HepG2 (cell line): Measurements from ENCODE around the gene RGS7. TPM values are rescaled to one million over a fixed set of nuclear protein-coding genes. Genes with fewer than 3 reads are reported as not detected.

ENCODE experiments used
- ATAC-seq: fragments of 200-7000 bp; cut with Tn5 transposase; 3 replicates; pipeline ENCODE4 v1.9.1; 2020; ENCODE audit warnings: mild to moderate bottlenecking, moderate library complexity
- BruUV-seq: library from RNA; stranded (reverse); fragments of 400-500 nt; replicated peaks from 2 replicates; lab custom pipeline; 2021; lab: Mats Ljungman, UMichigan
- CTCF ChIA-PET: fragments of 300-600 bp; formaldehyde crosslinking; extraction: SDS; loops from one replicate; lab custom pipeline; 2021; ENCODE audit warnings: low total read pairs, inconsistent platforms, low intra/inter-chr PET ratio; lab: Yijun Ruan, JAX
- POLR2A ChIA-PET: fragments of 350-600 bp; sonication (Branson Sonifier 250); formaldehyde crosslinking; loops from one replicate; lab custom pipeline; 2020; ENCODE audit warnings: antibody characterized with exemption, inconsistent platforms; lab: Yijun Ruan, JAX
- DNase-seq: peaks from one replicate; pipeline ENCODE4 v3.0.0-alpha.2; 2015; ENCODE audit warnings: low spot score
- FAIRE-seq: peaks from 3 replicates; lab custom pipeline; 2011; peaks lifted over from hg19 to GRCh38; lab: Jason Lieb, UNC
- H2AFZ ChIP-seq: one replicate; pipeline ENCODE4 v1.6.1; 2011; ENCODE audit warnings: low read length, inconsistent platforms
- H3K27ac ChIP-seq: fragments of 300-600 bp; 3 replicates; pipeline ENCODE4 v1.8.0; 2011; ENCODE audit warnings: mixed run types, mild to moderate bottlenecking, mixed read lengths, low read length, inconsistent platforms; ENCODE audit not compliant: insufficient read depth; ENCODE audit errors: extremely low read length
- H3K27me3 ChIP-seq, 2 experiments: fragments of 200-600 bp in 1 of 2; 2 replicates in 1 of 2; 3 replicates in 1 of 2; pipeline versions ENCODE4 v1.6.0 to v1.8.0; 2011; ENCODE audit warnings: low read length in 2 of 2, mild to moderate bottlenecking in 2 of 2, moderate library complexity in 2 of 2, inconsistent platforms in 1 of 2; ENCODE audit not compliant: insufficient read depth in 2 of 2, control insufficient read depth in 1 of 2
- H3K36me3 ChIP-seq, 2 experiments: fragments of 200-600 bp in 1 of 2; replicated peaks in 1 of 2; 2 replicates in 1 of 2; 3 replicates in 1 of 2; pipeline versions ENCODE4 v1.5.1 to v1.8.0; 2011; ENCODE audit warnings: low read length in 2 of 2, inconsistent platforms in 1 of 2; ENCODE audit not compliant: insufficient read depth in 2 of 2, control insufficient read depth in 1 of 2
- H3K4me1 ChIP-seq: 2 replicates; pipeline ENCODE4 v1.5.1; 2012; ENCODE audit warnings: low read length, inconsistent platforms; ENCODE audit not compliant: insufficient read depth
- H3K4me2 ChIP-seq: 2 replicates; pipeline ENCODE4 v1.6.0; 2011; ENCODE audit warnings: low read depth, low read length, inconsistent platforms
- H3K4me3 ChIP-seq, 3 experiments: fragments of 200-600 bp in 1 of 3; sonication (generic), shearing (Covaris generic) in 1 of 3; replicated peaks in 1 of 3; 2 replicates each; pipeline ENCODE4 v1.5.1; 2011 to 2016; ENCODE audit warnings: low read length in 3 of 3, inconsistent platforms in 2 of 3, low read depth in 2 of 3, mild to moderate bottlenecking in 2 of 3, control low read depth in 1 of 3, mixed read lengths in 1 of 3; ENCODE audit not compliant: insufficient read depth in 1 of 3
- H3K79me2 ChIP-seq: one replicate; pipeline ENCODE4 v1.6.1; 2011; ENCODE audit warnings: low read length, inconsistent platforms; ENCODE audit not compliant: insufficient read depth
- H3K9ac ChIP-seq: 2 replicates; pipeline ENCODE4 v1.6.0; 2011; ENCODE audit warnings: mild to moderate bottlenecking, low read depth, low read length, inconsistent platforms; ENCODE audit not compliant: insufficient read depth
- H3K9me3 ChIP-seq: 2 replicates; pipeline ENCODE4 v1.5.1; 2012; ENCODE audit warnings: mild to moderate bottlenecking, low read length
- H4K20me1 ChIP-seq: 2 replicates; pipeline ENCODE4 v1.6.0; 2011; ENCODE audit warnings: inconsistent platforms, mild to moderate bottlenecking, low read length, moderate library complexity; ENCODE audit not compliant: insufficient read depth
- GABPA ChIP-seq, 2 experiments: IDR thresholded peaks; 2 replicates each; pipeline ENCODE4 v1.6.1; 2011 to 2016; ENCODE audit warnings: low read depth in 2 of 2, low read length in 1 of 2, missing biosample characterization in 1 of 2, missing genetic modification characterization in 1 of 2
- MXI1 ChIP-seq: IDR thresholded peaks from 3 replicates; pipeline ENCODE4 v1.6.1; 2012; ENCODE audit warnings: low read depth, low read length, inconsistent platforms, borderline replicate concordance
- ZNF263 ChIP-seq: sonication (generic); formaldehyde crosslinking; IDR thresholded peaks from 2 replicates; pipeline ENCODE4 v1.4.0; 2020; ENCODE audit warnings: missing genetic modification reagents
- ZNF333 ChIP-seq: sonication (generic); formaldehyde crosslinking; IDR thresholded peaks from 2 replicates; pipeline ENCODE4 v1.4.0; 2020; ENCODE audit warnings: mild to moderate bottlenecking, missing genetic modification reagents, borderline replicate concordance
- WGBS: methylation state at CpG from one replicate; pipeline ENCODE4 v1.1.6; 2017; ENCODE audit warnings: low lambda C conversion rate; 5-methylcytosine and 5-hydroxymethylcytosine counted together
- in situ Hi-C: cut with HindIII; loops from 2 replicates; pipeline ENCODE4 v1.10.0; 2017; ENCODE audit warnings: low pct_unique_long_range_greater_than_20kb; ENCODE audit not compliant: extremely low pct_ligation_motif_present
- intact Hi-C: fragments of 100-400 bp; cut with micrococcal nuclease; formaldehyde crosslinking; loops from one replicate; pipeline ENCODE4 v1.10.0; 2022; ENCODE audit not compliant: unreplicated experiment
- polyA plus RNA-seq, 8 experiments: library from polyadenylated mRNA; depleted of rRNA in 3 of 8; stranded (reverse) in 7 of 8; unstranded in 1 of 8; fragments of >200 nt; fragmentation: Illumina TruSeq in 4 of 8; extraction: Trizol in 4 of 8; gene quantifications; 2 replicates each; pipeline versions ENCODE4 v1.2.1 to v1.2.3, GENCODE V29; 2011 to 2016; ENCODE audit warnings: low read depth in 4 of 8, missing spikeins in 1 of 8, mixed read lengths in 1 of 8; ENCODE audit not compliant: insufficient read depth in 1 of 8
- total RNA-seq, 5 experiments: library from RNA; depleted of rRNA; stranded (reverse); fragments of >200 nt; fragmentation: Illumina TruSeq; extraction: Trizol; gene quantifications; 2 replicates each; pipeline ENCODE4 v1.2.3, GENCODE V29; 2016; ENCODE audit warnings: low read depth in 1 of 5
- TF ChIP-seq, protein P1 (sequence below): sonication (generic); IDR thresholded peaks from 2 replicates; pipeline ENCODE4 v1.6.1; 2016; ENCODE audit warnings: low read depth, borderline replicate concordance
- TF ChIP-seq, protein P2 (sequence below): sonication (generic); formaldehyde crosslinking; IDR thresholded peaks from 2 replicates; pipeline ENCODE4 v1.5.1; 2020; ENCODE audit warnings: mild to moderate bottlenecking, missing genetic modification reagents, moderate library complexity
- TF ChIP-seq, protein P3 (sequence below): sonication (generic); formaldehyde crosslinking; IDR thresholded peaks from 2 replicates; pipeline ENCODE4 v1.4.0; 2020; ENCODE audit warnings: low read depth, missing genetic modification reagents
- TF ChIP-seq, protein P4 (sequence below): fragments of 450-650 bp; IDR thresholded peaks from 2 replicates; pipeline ENCODE4 v1.6.1; 2017; ENCODE audit warnings: mild to moderate bottlenecking

Gene RGS7
- total and polyA plus RNA-seq, 2 of the 13 experiments (the other 11 are each of a cell fraction or from before 2014, with no cell fraction given): not detected

DNA sequence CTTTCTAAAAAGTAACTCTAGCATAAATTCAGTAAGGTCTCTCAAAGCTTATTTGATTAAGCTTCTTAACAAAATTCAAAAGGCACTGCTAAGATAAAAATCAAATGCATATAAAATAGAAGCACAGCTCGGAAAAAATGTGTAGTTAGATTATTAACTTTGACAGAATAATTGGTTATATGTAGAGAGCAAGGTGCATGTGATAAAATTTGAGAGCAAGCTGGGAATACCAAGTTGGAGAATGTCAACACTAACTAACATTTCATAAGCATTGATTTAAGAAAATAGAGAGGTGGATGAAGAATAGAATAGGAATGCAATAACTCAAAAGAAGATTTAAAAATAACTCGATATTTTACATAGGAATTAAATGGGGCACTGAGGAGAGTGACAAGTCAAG is 540.5 kb downstream of the RGS7 start (continued):
- TF ChIP-seq, protein P1, sequence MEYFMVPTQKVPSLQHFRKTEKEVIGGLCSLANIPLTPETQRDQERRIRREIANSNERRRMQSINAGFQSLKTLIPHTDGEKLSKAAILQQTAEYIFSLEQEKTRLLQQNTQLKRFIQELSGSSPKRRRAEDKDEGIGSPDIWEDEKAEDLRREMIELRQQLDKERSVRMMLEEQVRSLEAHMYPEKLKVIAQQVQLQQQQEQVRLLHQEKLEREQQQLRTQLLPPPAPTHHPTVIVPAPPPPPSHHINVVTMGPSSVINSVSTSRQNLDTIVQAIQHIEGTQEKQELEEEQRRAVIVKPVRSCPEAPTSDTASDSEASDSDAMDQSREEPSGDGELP: no peak

DNA sequence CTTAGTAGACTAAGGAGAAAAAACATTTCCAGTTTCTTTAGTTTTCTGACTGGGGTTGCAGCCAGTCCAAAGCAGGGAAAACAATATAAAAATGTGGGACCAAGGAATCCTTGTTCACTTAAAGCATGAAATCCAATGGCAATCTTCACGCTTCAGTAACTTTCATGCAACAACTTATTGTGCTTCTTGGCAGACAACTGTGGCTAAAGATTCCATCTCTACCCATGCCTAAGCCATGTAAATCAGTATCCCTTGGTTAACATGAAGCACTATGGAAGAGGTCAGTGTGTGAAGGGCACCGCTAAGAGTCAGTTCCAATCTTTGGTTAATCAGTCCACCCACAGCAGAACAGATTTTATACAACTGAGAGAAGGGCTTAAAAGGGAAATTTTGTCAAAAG is 543.3 kb downstream of the RGS7 start:
- no peaks in the 10 kb centered on the region for H3K36me3 ChIP-seq
- no peak overlapping the region for H3K4me2 ChIP-seq
- H3K9ac ChIP-seq: no peak overlapping the region
- 0% methylated on average over 2 of the region's 2 CpGs for WGBS
- DNase-seq (no peak), FAIRE-seq (no peak), ATAC-seq (no peak)
- no peaks in the 10 kb centered on the region for H3K9me3 ChIP-seq
- H3K4me3 ChIP-seq: no peak overlapping the region
- no peaks in the 10 kb centered on the region for H3K79me2 ChIP-seq
- CTCF ChIA-PET: no interaction called here
- H3K27ac ChIP-seq: no peak overlapping the region
- no TSS peak for BruUV-seq
- no peak overlapping the region for H2AFZ ChIP-seq
- intact Hi-C loops (no loop called here), in situ Hi-C loops (no loop called here)
- no peaks in the 10 kb centered on the region for H3K27me3 ChIP-seq
- no peaks in the 10 kb centered on the region for H4K20me1 ChIP-seq
- POLR2A ChIA-PET: no interaction called here
- H3K4me1 ChIP-seq: no peaks in the 10 kb centered on the region
- TF ChIP-seq ZNF263 (CRISPR knock-in tag): no peak
- TF ChIP-seq, protein P2, sequence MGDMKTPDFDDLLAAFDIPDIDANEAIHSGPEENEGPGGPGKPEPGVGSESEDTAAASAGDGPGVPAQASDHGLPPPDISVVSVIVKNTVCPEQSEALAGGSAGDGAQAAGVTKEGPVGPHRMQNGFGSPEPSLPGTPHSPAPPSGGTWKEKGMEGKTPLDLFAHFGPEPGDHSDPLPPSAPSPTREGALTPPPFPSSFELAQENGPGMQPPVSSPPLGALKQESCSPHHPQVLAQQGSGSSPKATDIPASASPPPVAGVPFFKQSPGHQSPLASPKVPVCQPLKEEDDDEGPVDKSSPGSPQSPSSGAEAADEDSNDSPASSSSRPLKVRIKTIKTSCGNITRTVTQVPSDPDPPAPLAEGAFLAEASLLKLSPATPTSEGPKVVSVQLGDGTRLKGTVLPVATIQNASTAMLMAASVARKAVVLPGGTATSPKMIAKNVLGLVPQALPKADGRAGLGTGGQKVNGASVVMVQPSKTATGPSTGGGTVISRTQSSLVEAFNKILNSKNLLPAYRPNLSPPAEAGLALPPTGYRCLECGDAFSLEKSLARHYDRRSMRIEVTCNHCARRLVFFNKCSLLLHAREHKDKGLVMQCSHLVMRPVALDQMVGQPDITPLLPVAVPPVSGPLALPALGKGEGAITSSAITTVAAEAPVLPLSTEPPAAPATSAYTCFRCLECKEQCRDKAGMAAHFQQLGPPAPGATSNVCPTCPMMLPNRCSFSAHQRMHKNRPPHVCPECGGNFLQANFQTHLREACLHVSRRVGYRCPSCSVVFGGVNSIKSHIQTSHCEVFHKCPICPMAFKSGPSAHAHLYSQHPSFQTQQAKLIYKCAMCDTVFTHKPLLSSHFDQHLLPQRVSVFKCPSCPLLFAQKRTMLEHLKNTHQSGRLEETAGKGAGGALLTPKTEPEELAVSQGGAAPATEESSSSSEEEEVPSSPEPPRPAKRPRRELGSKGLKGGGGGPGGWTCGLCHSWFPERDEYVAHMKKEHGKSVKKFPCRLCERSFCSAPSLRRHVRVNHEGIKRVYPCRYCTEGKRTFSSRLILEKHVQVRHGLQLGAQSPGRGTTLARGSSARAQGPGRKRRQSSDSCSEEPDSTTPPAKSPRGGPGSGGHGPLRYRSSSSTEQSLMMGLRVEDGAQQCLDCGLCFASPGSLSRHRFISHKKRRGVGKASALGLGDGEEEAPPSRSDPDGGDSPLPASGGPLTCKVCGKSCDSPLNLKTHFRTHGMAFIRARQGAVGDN (CRISPR knock-in tag): no peak
- TF ChIP-seq, protein P3, sequence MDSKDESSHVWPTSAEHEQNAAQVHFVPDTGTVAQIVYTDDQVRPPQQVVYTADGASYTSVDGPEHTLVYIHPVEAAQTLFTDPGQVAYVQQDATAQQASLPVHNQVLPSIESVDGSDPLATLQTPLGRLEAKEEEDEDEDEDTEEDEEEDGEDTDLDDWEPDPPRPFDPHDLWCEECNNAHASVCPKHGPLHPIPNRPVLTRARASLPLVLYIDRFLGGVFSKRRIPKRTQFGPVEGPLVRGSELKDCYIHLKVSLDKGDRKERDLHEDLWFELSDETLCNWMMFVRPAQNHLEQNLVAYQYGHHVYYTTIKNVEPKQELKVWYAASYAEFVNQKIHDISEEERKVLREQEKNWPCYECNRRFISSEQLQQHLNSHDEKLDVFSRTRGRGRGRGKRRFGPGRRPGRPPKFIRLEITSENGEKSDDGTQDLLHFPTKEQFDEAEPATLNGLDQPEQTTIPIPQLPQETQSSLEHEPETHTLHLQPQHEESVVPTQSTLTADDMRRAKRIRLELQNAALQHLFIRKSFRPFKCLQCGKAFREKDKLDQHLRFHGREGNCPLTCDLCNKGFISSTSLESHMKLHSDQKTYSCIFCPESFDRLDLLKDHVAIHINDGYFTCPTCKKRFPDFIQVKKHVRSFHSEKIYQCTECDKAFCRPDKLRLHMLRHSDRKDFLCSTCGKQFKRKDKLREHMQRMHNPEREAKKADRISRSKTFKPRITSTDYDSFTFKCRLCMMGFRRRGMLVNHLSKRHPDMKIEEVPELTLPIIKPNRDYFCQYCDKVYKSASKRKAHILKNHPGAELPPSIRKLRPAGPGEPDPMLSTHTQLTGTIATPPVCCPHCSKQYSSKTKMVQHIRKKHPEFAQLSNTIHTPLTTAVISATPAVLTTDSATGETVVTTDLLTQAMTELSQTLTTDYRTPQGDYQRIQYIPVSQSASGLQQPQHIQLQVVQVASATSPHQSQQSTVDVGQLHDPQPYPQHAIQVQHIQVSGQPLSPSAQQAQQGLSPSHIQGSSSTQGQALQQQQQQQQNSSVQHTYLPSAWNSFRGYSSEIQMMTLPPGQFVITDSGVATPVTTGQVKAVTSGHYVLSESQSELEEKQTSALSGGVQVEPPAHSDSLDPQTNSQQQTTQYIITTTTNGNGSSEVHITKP (CRISPR knock-in tag): no peak
- no peak for TF ChIP-seq MXI1
- no peak for TF ChIP-seq ZNF333
- TF ChIP-seq, protein P4, sequence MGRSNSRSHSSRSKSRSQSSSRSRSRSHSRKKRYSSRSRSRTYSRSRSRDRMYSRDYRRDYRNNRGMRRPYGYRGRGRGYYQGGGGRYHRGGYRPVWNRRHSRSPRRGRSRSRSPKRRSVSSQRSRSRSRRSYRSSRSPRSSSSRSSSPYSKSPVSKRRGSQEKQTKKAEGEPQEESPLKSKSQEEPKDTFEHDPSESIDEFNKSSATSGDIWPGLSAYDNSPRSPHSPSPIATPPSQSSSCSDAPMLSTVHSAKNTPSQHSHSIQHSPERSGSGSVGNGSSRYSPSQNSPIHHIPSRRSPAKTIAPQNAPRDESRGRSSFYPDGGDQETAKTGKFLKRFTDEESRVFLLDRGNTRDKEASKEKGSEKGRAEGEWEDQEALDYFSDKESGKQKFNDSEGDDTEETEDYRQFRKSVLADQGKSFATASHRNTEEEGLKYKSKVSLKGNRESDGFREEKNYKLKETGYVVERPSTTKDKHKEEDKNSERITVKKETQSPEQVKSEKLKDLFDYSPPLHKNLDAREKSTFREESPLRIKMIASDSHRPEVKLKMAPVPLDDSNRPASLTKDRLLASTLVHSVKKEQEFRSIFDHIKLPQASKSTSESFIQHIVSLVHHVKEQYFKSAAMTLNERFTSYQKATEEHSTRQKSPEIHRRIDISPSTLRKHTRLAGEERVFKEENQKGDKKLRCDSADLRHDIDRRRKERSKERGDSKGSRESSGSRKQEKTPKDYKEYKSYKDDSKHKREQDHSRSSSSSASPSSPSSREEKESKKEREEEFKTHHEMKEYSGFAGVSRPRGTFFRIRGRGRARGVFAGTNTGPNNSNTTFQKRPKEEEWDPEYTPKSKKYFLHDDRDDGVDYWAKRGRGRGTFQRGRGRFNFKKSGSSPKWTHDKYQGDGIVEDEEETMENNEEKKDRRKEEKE: no peak
- no peak for TF ChIP-seq GABPA (IDR thresholded peaks at IDR 0.05; ENCODE audit: low read depth, low read length)
- no peak for TF ChIP-seq GABPA (CRISPR knock-in tag; IDR thresholded peaks at IDR 0.05; ENCODE audit: low read depth)
